H1 (cell line): ENCODE results near the gene MMEL1. TPM values are rescaled to one million over a fixed set of nuclear protein-coding genes. Genes with fewer than 3 reads are reported as not detected.

Source experiments
- CTCF ChIA-PET: fragments of 300-600 bp; sonication (Branson Sonifier 250); formaldehyde crosslinking; loops from one replicate; lab custom pipeline; 2021; ENCODE audit not compliant: partially characterized antibody; lab: Charles Lee
- POLR2A ChIA-PET: fragments of 300-600 bp; sonication (Branson Sonifier 250); formaldehyde crosslinking; loops from one replicate; lab custom pipeline; 2021; ENCODE audit warnings: inconsistent platforms; ENCODE audit not compliant: partially characterized antibody; lab: Charles Lee
- DNase-seq, 2 experiments: peaks; one replicate each; pipeline versions ENCODE4 v3.0.0 to v3.0.0-alpha.2; 2010 to 2022; ENCODE audit warnings: low spot score in 2 of 2, low read depth in 1 of 2, mixed read lengths in 1 of 2
- FAIRE-seq: peaks from 2 replicates; lab custom pipeline; 2011; peaks lifted over from hg19 to GRCh38; lab: Jason Lieb, UNC
- H2AFZ ChIP-seq: 2 replicates; pipeline ENCODE4 v1.8.1; 2012; ENCODE audit warnings: low read length, inconsistent platforms
- H2AK5ac ChIP-seq: 2 replicates; pipeline ENCODE4 v1.6.1; 2013; ENCODE audit warnings: low read depth, low read length
- H2BK120ac ChIP-seq: replicated peaks from 2 replicates; pipeline ENCODE3; 2013; ENCODE audit warnings: low read depth, low read length, inconsistent platforms
- H2BK12ac ChIP-seq: 2 replicates; pipeline ENCODE4 v1.6.1; 2013; ENCODE audit warnings: low read depth, low read length
- H2BK15ac ChIP-seq: 2 replicates; pipeline ENCODE4 v1.6.1; 2013; ENCODE audit warnings: low read length
- H2BK20ac ChIP-seq: 2 replicates; pipeline ENCODE4 v1.6.1; 2013; ENCODE audit warnings: low read length
- H2BK5ac ChIP-seq: 2 replicates; pipeline ENCODE4 v1.6.1; 2013; ENCODE audit warnings: low read depth, low read length
- H3K14ac ChIP-seq: 2 replicates; pipeline ENCODE4 v1.6.1; 2013; ENCODE audit warnings: inconsistent platforms; ENCODE audit not compliant: insufficient read length
- H3K18ac ChIP-seq: 2 replicates; pipeline ENCODE4 v1.6.1; 2013; ENCODE audit warnings: low read length; ENCODE audit errors: extremely low read depth
- H3K23ac ChIP-seq: 2 replicates; pipeline ENCODE4 v1.6.1; 2013; ENCODE audit warnings: inconsistent platforms; ENCODE audit not compliant: insufficient read length
- H3K23me2 ChIP-seq: 2 replicates; pipeline ENCODE4 v1.6.1; 2013; ENCODE audit warnings: low read depth, low read length
- H3K27ac ChIP-seq: 2 replicates; pipeline ENCODE4 v1.6.1; 2011; ENCODE audit warnings: low read depth, low read length, inconsistent platforms
- H3K27me3 ChIP-seq, 4 experiments: replicated peaks in 1 of 4; 1 replicate in 1 of 4; 2 replicates in 3 of 4; pipeline versions ENCODE4 v1.6.1 to v1.8.1; 2011 to 2013; ENCODE audit warnings: low read length in 3 of 4, mild to moderate bottlenecking in 3 of 4, inconsistent platforms in 2 of 4, mixed read lengths in 2 of 4, moderate library complexity in 1 of 4; ENCODE audit not compliant: control insufficient read depth in 3 of 4, insufficient read depth in 3 of 4; ENCODE audit errors: extremely low read depth in 1 of 4
- H3K36me3 ChIP-seq, 4 experiments: 2 replicates each; pipeline versions ENCODE4 v1.6.1 to v1.8.1; 2011 to 2013; ENCODE audit warnings: mild to moderate bottlenecking in 4 of 4, low read length in 3 of 4, moderate library complexity in 2 of 4, control low read depth in 1 of 4, inconsistent platforms in 1 of 4; ENCODE audit not compliant: insufficient read depth in 4 of 4, control insufficient read depth in 2 of 4
- H3K4ac ChIP-seq: replicated peaks from 2 replicates; pipeline ENCODE3; 2013; ENCODE audit warnings: low read length, low read depth, mixed read lengths, inconsistent platforms; ENCODE audit not compliant: insufficient read length
- H3K4me1 ChIP-seq, 4 experiments: replicated peaks in 1 of 4; 1 replicate in 1 of 4; 2 replicates in 3 of 4; pipeline versions ENCODE4 v1.6.1 to v1.8.1; 2011 to 2013; ENCODE audit warnings: low read length in 3 of 4, inconsistent platforms in 2 of 4, mixed read lengths in 1 of 4; ENCODE audit not compliant: insufficient read depth in 4 of 4, control insufficient read depth in 3 of 4
- H3K4me2 ChIP-seq, 2 experiments: 2 replicates each; pipeline versions ENCODE4 v1.6.1 to v1.8.1; 2011 to 2013; ENCODE audit warnings: low read depth in 2 of 2, low read length in 2 of 2, control low read depth in 1 of 2, inconsistent platforms in 1 of 2, mild to moderate bottlenecking in 1 of 2; ENCODE audit not compliant: insufficient read depth in 1 of 2
- H3K4me3 ChIP-seq, 4 experiments: fragments of 200-600, 300-600 bp in 1 of 4; sonication (generic), shearing (Covaris generic), sonication (Bioruptor Twin) in 1 of 4; 2 replicates each; pipeline versions ENCODE4 v1.5.1 to v1.8.1; 2011 to 2016; ENCODE audit warnings: low read length in 4 of 4, low read depth in 3 of 4, control low read depth in 2 of 4, inconsistent platforms in 2 of 4, mild to moderate bottlenecking in 2 of 4, mixed read lengths in 1 of 4, moderate library complexity in 1 of 4; ENCODE audit not compliant: insufficient read depth in 2 of 4; ENCODE audit errors: extremely low read depth in 1 of 4
- H3K56ac ChIP-seq: replicated peaks from 2 replicates; pipeline ENCODE3; 2013; ENCODE audit warnings: low read depth, mild to moderate bottlenecking, mixed read lengths, low read length, inconsistent platforms; ENCODE audit not compliant: insufficient read length
- H3K79me1 ChIP-seq: 2 replicates; pipeline ENCODE4 v1.6.1; 2013; ENCODE audit warnings: low read depth, low read length, control low read depth
- H3K79me2 ChIP-seq, 2 experiments: 2 replicates each; pipeline versions ENCODE4 v1.6.1 to v1.8.1; 2012 to 2013; ENCODE audit warnings: low read length in 2 of 2, mild to moderate bottlenecking in 2 of 2, inconsistent platforms in 1 of 2; ENCODE audit not compliant: insufficient read depth in 2 of 2, control insufficient read depth in 1 of 2
- H3K9ac ChIP-seq, 4 experiments: replicated peaks in 1 of 4; 1 replicate in 1 of 4; 2 replicates in 3 of 4; pipeline versions ENCODE4 v1.6.1 to v1.8.1; 2011 to 2013; ENCODE audit warnings: low read depth in 3 of 4, low read length in 3 of 4, control low read depth in 2 of 4, mild to moderate bottlenecking in 2 of 4, moderate library complexity in 2 of 4, inconsistent platforms in 1 of 4; ENCODE audit errors: extremely low read depth in 1 of 4
- H3K9me3 ChIP-seq, 2 experiments: 2 replicates each; pipeline versions ENCODE4 v1.6.1 to v1.8.1; 2012 to 2013; ENCODE audit warnings: mild to moderate bottlenecking in 2 of 2, moderate library complexity in 2 of 2, control low read depth in 1 of 2, inconsistent platforms in 1 of 2, low read depth in 1 of 2, low read length in 1 of 2, mixed read lengths in 1 of 2; ENCODE audit not compliant: insufficient read depth in 2 of 2
- H4K20me1 ChIP-seq, 2 experiments: replicated peaks in 1 of 2; 2 replicates each; pipeline versions ENCODE3 to v1.8.1; 2011 to 2013; ENCODE audit warnings: inconsistent platforms in 2 of 2, low read length in 2 of 2, mild to moderate bottlenecking in 1 of 2; ENCODE audit not compliant: insufficient read depth in 2 of 2, control insufficient read depth in 1 of 2
- H4K5ac ChIP-seq: 2 replicates; pipeline ENCODE4 v1.6.1; 2013; ENCODE audit warnings: low read length, low read depth, mixed read lengths, inconsistent platforms; ENCODE audit not compliant: insufficient read length
- H4K8ac ChIP-seq: 2 replicates; pipeline ENCODE4 v1.8.0; 2013; ENCODE audit warnings: mild to moderate bottlenecking, moderate library complexity, low read length, inconsistent platforms; ENCODE audit not compliant: insufficient read depth; ENCODE audit errors: extremely low read depth
- H4K91ac ChIP-seq: replicated peaks from 2 replicates; pipeline ENCODE3; 2013; ENCODE audit warnings: low read length, mixed read lengths, inconsistent platforms; ENCODE audit not compliant: insufficient read length
- ASH2L ChIP-seq: fragments of 200-600, 300-600 bp; sonication (generic); IDR thresholded peaks from one replicate; pipeline ENCODE4 v1.7.1; 2017; ENCODE audit warnings: low read length
- CBX8 ChIP-seq: fragments of 300-800, 300-1000 bp; sonication (generic); IDR thresholded peaks from 2 replicates; pipeline ENCODE4 v1.7.1; 2016; ENCODE audit warnings: low read depth, low read length, borderline replicate concordance
- JUND ChIP-seq: IDR thresholded peaks from 2 replicates; pipeline ENCODE4 v1.6.1; 2011; ENCODE audit warnings: mild to moderate bottlenecking, improper control_type of control experiment, low read length
- POLR2AphosphoS5 ChIP-seq: IDR thresholded peaks from 2 replicates; pipeline ENCODE4 v1.6.1; 2011; ENCODE audit warnings: low read depth, low read length
- RAD21 ChIP-seq, 2 experiments: IDR thresholded peaks in 1 of 2; conservative IDR thresholded peaks in 1 of 2; 2 replicates each; pipeline ENCODE4 v1.6.1; 2011; ENCODE audit warnings: low read depth in 2 of 2, low read length in 2 of 2, improper control_type of control experiment in 1 of 2, inconsistent platforms in 1 of 2, mild to moderate bottlenecking in 1 of 2, moderate library complexity in 1 of 2
- SIN3A ChIP-seq, 2 experiments: IDR thresholded peaks in 1 of 2; conservative IDR thresholded peaks in 1 of 2; 2 replicates each; pipeline ENCODE4 v1.6.1; 2011 to 2012; ENCODE audit warnings: low read length in 2 of 2, improper control_type of control experiment in 1 of 2, low read depth in 1 of 2, mild to moderate bottlenecking in 1 of 2
- SUZ12 ChIP-seq: fragments of 200-600 bp; sonication (generic); IDR thresholded peaks from 2 replicates; pipeline ENCODE4 v1.6.1; 2012; ENCODE audit warnings: mild to moderate bottlenecking, inconsistent platforms, low read length, moderate library complexity, mixed read lengths
- TAF1 ChIP-seq: IDR thresholded peaks from 2 replicates; pipeline ENCODE4 v1.6.1; 2011; ENCODE audit warnings: mild to moderate bottlenecking, low read depth, low read length
- WGBS, 2 experiments: shearing (Covaris generic) in 1 of 2; methylation state at CpG; one replicate each; pipeline versions ENCODE4 v1.1.6 to v1.1.7; 2013 to 2015; ENCODE audit warnings: low lambda C conversion rate in 2 of 2, mixed read lengths in 2 of 2, inconsistent platforms in 1 of 2, low coverage in 1 of 2, missing lambda C conversion rate in 1 of 2; ENCODE audit not compliant: insufficient replicate concordance in 2 of 2, insufficient coverage in 1 of 2, insufficient read length in 1 of 2; ENCODE audit errors: extremely low coverage in 1 of 2, missing lambda C conversion rate in 1 of 2; 5-methylcytosine and 5-hydroxymethylcytosine counted together
- polyA plus RNA-seq, 7 experiments: library from polyadenylated mRNA; depleted of rRNA in 3 of 7; stranded (reverse) in 5 of 7; unstranded in 2 of 7; fragments of >200 nt in 5 of 7; fragments of 200-250 nt in 2 of 7; gene quantifications; 1 replicate in 5 of 7; 2 replicates in 1 of 7; 4 replicates in 1 of 7; pipeline versions ENCODE4 v1.2.1 to v1.2.3, GENCODE V29; 2011 to 2013; ENCODE audit warnings: missing spikeins in 2 of 7, mixed read lengths in 2 of 7
- total RNA-seq: library from RNA; stranded (reverse); fragmentation: NEBNext Ultra II Directional; extraction: Animal tissue kit (Norgen Biotek cat#: 25700); gene quantifications from 2 replicates; pipeline ENCODE4 v1.2.1, GENCODE V29; 2021

Gene MMEL1
- total and polyA plus RNA-seq, 2 of the 8 experiments (the other 6 are each of a cell fraction or from before 2014, with no cell fraction given): 0.91 to 1.7 TPM

DNA sequence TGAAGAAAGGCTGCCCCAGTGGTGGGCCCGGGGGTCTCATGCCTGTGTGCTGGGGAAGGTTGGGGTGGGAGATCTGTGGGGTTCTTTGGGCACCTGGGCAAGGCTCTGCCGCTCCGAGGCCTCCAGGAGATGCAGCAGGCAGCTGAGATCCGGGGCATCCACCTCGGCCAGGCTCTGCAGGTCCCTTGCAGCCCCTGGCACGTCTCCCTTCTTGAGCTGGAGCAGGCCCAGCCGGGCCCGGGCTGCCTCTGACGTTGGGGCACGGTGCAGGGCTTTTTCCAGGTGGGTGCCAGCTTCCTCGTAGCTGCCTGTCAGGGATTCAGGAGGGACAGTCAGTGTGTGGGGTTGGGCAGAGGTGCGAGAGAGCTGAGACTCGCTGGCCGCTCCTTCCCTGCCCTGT, 11.4 kb upstream of the MMEL1 start:
- no peak for DNase-seq
- Histone ChIP-seq H3K4me1 (peaks cover 0 to 13% (median 11%) of the 10 kb centered on the region in 4 experiments; a peak in 5 of 7 replicates), H3K79me1 (no peaks in the 10 kb centered on the region), H2AFZ (no peak overlapping the region), H2BK5ac (no peak overlapping the region), H2BK20ac (no peak overlapping the region), H3K18ac (no peak overlapping the region), H3K4me3 (no peak overlapping the region), H3K14ac (no peak overlapping the region), H2BK120ac (no peak overlapping the region), H3K27ac (no peak overlapping the region), H3K56ac (no peak overlapping the region), H3K23me2 (peaks cover 11% of the 10 kb centered on the region; the same call in 1 of the 2 replicates), H3K9ac (no peak overlapping the region), H2BK12ac (no peak overlapping the region), H4K20me1 (peaks cover 0 to 5% of the 10 kb centered on the region in 2 experiments), H3K4ac (no peak overlapping the region), H3K36me3 (no peaks in the 10 kb centered on the region), H2BK15ac (no peak overlapping the region), H3K79me2 (no peaks in the 10 kb centered on the region; a peak in 1 of 4 replicates), H4K5ac (no peak overlapping the region), H4K8ac (no peak overlapping the region), H3K27me3 (peaks cover 0 to 2% (median under 1%) of the 10 kb centered on the region in 4 experiments; a peak in 1 of 7 replicates)
- ChIA-PET POLR2A (interaction anchor here (1.5 kb wide), 1 partner anchor 59 kb away, joined by 5 read pairs; no protein-coding TSS in a partner anchor), CTCF (interaction anchor here (1.4 kb wide), 1 partner anchor 82 kb away, joined by 4 read pairs; no protein-coding TSS in a partner anchor)
- FAIRE-seq: no peak
- no peak for TF ChIP-seq RAD21 (IDR thresholded peaks at IDR 0.05 in 1 of 2, conservative IDR thresholded peaks at IDR 0.05 in 1 of 2; ENCODE audit: low read depth in 2 of 2, low read length in 2 of 2)
- no peak for TF ChIP-seq POLR2AphosphoS5
- TF ChIP-seq TAF1: no peak
- TF ChIP-seq ASH2L: no peak
- no peak for TF ChIP-seq JUND
- TF ChIP-seq SUZ12: no peak
- no peak for TF ChIP-seq CBX8
- no peak for TF ChIP-seq SIN3A (conservative IDR thresholded peaks at IDR 0.05 in 1 of 2, IDR thresholded peaks at IDR 0.05 in 1 of 2; ENCODE audit: low read depth in 1 of 2, low read length in 2 of 2)
- TF ChIP-seq, all 59 proteins: peak for 0
- WGBS, 2 experiments: 79% methylated on average over 13 of the region's 14 CpGs; no CpG with 5 or more reads in 1 of the 2 experiments
- no peak overlapping the region for H2AK5ac ChIP-seq
- no peak overlapping the region for H4K91ac ChIP-seq
- H3K23ac ChIP-seq: no peak overlapping the region
- H3K4me2 ChIP-seq: peak overlapping the region in 1 of 2 experiments; percentile 77; a peak in 1 of 4 replicates
- peaks cover 14 to 26% of the 10 kb centered on the region in 2 experiments for H3K9me3 ChIP-seq
